ENCODE measurements around the gene CASKIN2.
"Not testable (repeated sequence)": the region's sequence is repeated elsewhere in the genome, so short reads cannot be mapped to it uniquely, and the experiment has no call there.

Gene CASKIN2

DNA sequence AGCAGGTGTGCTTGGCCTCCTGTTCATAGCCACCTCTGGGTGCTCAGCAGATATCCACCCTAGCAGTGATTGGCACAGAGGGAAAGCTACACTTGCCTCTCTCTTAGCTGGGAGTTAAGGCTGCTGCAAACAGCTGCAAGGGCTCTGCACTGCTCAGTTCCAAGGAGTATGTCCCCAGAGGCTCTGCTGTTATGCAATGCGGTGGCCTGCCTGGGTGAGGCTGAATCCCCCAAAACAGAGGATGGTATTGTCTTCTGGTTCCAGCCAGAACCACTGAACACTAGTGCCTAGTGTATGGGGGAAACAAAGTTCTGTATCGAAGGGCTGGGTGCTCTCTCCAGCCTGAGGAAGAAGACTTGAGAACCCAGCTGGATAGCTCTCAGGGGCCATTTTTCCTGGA, 42.1 kb downstream of the CASKIN2 start:
- no peak for DNase-seq (ENCODE audit: extremely low read depth in 1 of 2, low read depth in 1 of 2)

DNA sequence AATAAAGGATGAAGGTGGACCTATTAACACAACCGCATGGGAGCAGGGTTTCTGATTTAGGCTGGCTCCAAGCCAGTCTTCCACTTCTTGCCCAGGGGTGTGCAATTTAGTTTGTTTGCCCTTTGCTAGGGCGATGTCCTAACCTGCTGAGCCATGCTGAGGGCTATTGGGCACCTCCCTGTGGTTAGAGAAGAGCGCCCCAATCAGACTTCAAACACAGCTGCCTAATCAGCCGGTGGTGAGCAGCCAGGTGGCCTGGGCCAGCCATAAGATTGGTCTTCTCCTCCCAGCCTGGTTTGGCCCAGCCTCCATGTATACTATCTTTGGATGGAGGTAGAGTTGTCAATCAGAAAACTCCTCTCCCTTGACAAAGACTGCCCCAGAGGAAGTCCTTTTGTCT, 43.2 kb downstream of the CASKIN2 start:
- DNase-seq (ENCODE audit: extremely low read depth in 1 of 2, low read depth in 1 of 2) = no peak

DNA sequence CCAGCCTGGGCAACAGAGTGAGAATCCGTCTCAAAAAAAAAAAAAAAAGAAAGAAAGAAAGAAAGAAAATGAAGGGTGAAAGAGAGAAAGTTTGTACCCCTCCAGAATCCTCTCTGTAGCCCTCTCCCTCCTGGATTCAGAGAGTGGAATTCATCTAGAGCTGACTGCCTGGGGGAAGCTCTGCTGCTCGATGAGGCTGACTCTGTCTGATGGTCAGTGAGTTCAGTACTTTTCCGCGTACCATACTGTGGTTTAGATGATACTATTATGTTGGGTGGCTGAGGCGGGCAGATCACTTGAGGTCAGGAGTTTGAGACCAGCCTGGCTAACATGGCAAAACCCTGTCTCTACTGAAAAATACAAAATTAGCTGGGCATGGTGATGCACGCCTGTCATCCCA, 44.1 kb downstream of the CASKIN2 start:
- DNase-seq (ENCODE audit: extremely low read depth in 1 of 2, low read depth in 1 of 2) = no peak

DNA sequence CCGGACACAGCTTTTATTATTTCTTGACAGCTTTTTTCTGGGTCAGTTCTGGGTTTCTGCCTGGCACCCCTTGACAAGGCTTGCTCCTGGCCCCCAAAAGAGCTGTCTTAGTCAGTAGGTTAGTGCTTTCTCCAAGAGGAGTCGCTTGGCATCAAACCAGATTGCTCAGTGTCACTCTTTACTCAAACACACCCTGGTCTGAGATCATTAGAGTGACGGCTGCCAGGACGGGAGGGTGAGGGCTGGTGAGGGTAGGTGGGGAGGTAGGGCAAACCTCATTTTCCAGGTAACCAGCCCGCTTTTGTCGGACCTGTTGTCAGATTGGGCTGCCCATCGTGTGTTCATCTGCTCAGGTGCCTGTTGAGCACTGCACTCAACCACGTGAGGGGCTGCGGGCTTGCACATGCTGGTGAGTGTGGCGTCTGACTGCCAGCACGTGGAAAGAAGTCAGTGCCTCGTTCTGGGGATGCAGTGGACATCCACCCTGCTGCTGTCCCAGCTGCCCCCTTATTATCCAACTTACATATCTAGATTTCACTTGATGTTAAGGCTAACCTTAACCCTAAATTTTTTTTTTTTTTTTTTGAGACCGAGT, 46.5 kb downstream of the CASKIN2 start:
- no peak for DNase-seq (ENCODE audit: extremely low read depth in 1 of 2, low read depth in 1 of 2)

DNA sequence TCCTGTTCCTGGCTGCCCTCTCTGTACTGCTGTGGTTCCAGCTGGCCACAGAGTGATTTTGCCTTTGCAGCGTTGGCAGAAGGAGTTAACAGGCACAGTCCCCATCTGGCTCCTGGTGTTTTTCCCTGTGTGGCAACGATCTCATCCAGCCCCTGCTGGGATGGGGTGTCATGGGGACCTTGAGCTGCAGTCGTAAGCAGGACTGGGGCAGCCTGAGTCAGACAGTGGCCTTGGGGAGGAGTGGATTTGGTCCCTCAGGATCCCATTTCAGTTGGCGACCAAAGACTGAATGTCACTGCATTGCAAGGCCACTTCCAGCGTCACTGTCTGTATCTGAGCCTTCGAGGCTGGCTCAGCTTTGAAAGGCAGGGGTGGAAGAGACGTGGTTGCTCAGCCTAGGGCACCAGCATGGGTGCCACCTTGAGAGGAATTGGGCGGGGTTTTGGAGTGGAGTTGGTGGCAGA, 47.0 kb downstream of the CASKIN2 start:
- DNase-seq (ENCODE audit: extremely low read depth in 1 of 2, low read depth in 1 of 2) = no peak

DNA sequence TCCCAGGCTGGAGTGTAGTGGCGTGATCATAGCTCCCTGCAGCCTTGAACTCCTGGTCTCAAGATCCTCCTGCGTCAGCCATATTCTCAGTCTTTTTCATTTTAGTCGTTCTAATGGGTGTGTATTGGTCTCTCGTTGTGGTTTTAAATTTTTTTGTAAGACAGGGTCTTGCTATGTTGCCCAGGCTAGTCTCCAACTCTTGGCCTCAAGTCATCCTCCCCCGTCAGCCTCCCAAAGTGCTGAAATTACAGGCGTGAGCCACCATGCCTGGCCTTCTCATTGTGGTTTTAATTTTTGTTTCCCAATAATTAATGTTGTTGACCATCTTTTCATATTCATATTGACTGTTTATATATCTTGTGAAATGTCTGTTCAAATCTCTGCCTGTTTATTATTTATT, 50.3 kb downstream of the CASKIN2 start:
- DNase-seq (ENCODE audit: extremely low read depth in 1 of 2, low read depth in 1 of 2) = no peak

DNA sequence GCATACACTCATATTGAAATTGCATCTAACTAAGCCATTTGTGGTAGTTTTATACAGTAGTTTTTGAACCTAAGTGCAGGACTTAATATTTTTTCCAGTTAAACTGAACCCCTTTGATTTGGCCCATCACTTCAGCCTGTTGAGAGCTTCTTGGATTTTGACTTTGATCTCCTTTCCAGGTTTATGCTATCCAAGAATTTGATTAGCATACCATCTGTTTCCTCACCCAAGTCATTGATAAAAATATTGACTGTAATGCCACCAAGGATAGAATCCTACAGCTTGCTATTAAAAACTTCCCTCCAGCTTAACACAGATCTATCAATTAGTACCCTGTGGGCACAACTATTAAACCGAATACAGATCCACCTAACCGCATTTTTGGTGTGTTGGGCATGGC, 51.7 kb downstream of the CASKIN2 start:
- DNase-seq (ENCODE audit: extremely low read depth in 1 of 2, low read depth in 1 of 2) = no peak

DNA sequence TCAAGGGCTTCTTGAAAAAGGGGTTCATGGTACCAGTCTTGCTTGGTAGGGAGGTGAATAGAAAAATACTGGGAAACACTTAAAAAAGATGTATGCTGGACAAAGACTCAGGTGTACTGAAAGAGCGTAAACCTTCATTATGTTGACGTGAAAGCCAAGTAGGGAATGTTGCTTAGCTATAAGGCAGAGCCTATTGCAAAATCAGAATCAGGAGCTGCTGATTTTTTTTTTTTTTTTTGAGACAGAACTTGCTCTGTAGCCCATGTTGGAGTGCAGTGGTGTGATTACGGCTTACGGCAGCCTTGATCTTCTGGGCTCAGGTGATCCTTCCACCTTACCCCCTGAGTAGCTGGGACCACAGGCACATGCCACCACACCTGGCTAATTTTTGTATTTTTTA, 55.0 kb downstream of the CASKIN2 start:
- no peak for DNase-seq (ENCODE audit: extremely low read depth in 1 of 2, low read depth in 1 of 2)

DNA sequence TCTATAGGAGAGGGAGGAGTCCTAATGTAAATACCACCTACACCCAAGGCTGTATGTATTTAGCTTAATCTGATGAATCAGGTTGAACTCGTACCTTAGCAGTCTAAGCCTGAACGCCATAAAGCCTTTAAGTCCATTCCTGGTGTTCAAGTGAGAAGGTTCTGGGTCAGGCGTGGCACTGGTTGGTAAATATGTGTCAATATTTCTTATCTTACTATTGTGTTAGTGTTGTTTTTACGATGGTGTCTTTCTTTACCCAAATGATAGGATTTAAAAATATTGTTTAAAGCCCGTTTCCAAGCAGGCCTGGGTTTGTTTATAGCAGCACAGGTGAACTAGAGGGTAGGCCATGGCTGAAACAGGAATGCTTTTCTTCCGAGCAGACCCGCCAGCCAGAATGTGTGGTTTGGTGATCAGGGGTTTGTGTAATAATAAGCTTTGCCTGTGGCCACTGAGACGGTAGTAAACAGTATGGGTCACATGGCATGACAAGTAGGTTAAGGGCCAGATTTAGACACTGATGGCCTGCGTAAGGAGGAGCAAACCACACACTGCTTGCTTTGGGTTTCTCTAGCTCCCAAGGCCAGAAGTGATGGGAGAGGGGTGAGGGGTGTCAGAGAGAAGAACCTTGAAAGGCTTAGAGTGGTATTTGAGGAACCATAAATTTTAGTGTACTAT, 55.6 kb downstream of the CASKIN2 start:
- DNase-seq (ENCODE audit: extremely low read depth in 1 of 2, low read depth in 1 of 2) = no peak

DNA sequence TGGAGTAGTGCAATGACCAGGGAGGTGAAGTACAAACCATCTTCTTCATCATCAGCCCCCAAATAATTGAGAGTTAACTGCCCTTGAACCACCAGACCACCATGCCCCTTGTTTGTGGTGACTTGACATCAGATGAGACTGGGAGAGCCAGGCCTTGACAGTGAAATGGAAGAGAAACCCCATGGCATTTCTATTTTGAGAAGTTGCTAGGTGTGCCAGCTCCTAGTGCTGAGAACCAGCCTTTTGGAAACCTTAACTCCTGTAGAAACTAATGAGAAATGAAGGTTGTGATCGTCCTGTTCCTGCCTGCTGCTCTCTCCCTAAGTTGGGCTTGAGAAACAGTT, 56.1 kb downstream of the CASKIN2 start:
- DNase-seq (ENCODE audit: extremely low read depth in 1 of 2, low read depth in 1 of 2) = no peak

DNA sequence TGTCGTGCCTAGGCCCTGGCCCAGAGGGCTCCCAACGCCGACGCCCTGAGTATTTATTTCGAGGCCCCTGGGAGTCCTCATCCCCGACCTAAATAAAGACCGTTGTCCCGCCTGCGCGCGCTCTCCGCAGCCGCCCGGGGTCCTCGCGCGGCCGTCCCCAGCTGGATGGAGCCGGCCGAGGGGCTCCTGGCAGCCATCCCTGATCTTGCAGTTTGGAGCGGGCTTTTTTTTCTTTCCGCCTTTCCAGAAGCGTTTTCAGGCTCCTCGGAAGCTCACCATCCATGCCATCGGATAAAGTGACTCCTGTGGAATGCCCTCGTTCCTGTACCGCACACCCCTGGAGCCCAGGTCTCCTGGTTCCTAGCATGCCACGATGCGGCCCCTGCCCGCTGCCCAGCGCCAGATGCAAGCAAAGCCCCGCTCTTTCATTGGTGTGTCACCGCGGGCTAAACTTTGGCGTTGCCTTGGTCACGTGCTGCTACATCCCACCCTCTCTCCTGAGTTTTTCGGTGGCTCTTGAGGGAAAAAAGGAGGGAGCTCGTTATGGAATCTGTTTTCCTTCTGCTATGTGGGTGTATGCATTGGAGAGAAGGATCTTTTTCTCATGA, 58.2 kb downstream of the CASKIN2 start:
- no peak for DNase-seq (ENCODE audit: extremely low read depth in 1 of 2, low read depth in 1 of 2)

DNA sequence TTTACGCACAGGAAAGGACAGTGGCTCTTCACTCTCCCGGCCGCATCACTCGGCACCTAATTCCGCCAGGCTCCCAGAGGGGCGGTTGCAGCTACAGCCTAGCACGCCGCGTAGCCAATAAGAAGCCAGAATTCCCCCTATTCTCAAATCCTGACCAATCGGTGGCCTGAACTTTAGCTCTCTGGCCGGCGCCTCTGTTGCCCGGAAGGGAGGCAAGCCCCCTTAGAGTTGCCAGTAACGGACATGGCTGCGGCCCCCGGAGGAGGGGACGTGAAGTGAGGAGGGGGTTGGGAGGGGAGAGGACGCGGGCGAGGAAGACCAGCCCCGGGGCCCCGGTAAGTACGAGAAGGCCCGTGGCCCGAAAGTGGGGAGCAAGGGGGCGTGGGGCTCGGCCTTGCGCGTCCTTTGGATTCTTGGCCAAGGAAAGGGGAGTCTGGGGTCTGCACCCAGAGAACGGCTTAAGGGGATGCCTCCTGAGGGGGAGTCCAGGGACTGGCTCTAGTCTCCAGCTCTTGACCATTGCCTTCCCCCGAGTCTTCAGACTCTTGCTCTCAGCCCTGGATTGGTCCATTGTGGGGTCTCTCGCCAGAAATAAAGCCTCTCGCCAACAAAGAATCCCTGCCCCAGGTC, 58.8 kb downstream of the CASKIN2 start, which contains the start of gene TMEM94:
Gene TMEM94, plus strand, starts transcription at position 219 of the 630 bp plus-strand sequence. CDS start 15,271 bp downstream, outside the sequence.
- DNase-seq (ENCODE audit: extremely low read depth in 1 of 2, low read depth in 1 of 2) = peak; percentile 81 to 85

DNA sequence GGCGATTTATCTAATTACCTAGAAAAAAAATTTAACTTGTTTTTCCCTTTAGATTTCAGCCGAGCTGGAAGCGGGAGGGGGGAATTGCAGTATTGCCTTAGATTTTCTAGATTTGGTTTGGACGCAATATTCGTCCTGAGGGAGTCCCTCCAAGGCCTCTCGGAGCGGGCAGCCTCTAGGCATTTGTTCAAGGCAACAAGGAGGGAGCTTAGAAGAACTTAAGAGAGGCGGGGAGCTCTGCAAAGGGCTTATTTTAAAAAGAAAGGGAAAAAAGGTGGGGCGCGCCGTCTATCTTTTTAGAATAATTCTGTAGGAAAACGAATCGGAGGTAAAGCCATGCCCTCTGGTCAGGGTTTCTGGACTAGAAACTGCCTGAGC, 59.3 kb downstream of the CASKIN2 start:
- DNase-seq (ENCODE audit: extremely low read depth in 1 of 2, low read depth in 1 of 2) = no peak

DNA sequence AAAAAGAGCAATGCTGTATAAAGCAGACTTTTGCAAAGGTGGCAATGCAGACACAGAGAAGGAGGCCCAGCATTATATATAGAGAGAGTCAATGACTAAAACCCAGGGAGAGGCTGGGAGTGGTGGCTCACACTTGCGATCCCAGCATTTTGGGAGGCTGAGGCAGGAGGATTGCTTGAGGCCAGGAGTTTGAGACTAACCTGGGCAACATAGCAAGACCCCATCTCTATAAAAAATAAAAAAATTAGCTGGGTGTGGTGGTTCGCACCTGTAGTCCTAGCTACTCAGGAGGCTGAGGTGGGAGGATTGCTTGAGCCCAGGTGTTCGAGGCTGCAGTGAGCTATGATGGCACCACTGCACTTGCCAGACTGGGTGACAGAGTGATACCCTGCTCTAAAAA, 60.7 kb downstream of the CASKIN2 start:
- not testable (repeated sequence) for DNase-seq (ENCODE audit: extremely low read depth in 1 of 2, low read depth in 1 of 2)

DNA sequence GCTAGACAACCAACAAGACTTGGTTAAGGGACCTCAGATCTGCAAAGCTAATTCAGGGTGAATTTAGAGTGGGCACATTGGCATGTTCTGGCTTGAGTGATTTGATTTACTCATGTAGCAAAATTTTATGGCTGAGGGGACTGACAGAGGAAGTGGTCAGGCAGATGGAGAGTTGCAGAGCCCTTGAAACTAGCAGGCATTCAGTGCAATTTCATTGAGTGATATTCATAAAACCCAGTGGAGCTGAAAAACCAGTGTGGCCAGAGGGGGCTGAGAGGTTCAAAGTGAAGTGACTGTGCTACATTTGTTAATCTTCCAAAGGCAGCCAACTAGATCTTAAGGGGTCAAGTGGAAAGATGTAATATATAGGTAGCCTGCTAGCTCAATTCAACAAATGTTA, 61.1 kb downstream of the CASKIN2 start:
- no peak for DNase-seq (ENCODE audit: extremely low read depth in 1 of 2, low read depth in 1 of 2)

DNA sequence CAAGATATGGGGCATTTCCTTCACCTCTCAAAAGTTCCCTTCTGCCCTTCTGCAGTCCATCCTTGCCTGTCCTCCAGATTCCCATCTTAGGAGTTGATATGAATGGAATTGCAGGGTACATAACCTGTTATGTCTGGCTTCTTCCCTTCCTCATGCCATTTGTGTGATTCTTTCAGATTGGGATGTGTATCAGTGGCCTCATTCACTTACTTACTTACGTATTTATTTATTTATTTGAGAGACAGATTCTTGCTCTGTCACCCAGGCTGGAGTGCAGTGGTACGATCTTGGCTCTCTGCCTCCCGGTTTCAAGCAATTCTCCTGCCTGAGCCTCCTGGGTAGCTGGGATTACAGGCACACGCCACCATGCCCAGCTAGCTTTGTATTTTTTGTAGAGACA, 65.1 kb downstream of the CASKIN2 start:
- DNase-seq (ENCODE audit: extremely low read depth in 1 of 2, low read depth in 1 of 2) = no peak
